Gastroesophageal sphincter (tissue), 4 donors: ENCODE results near the gene SHISAL2B. TPM values are rescaled to one million over a fixed set of nuclear protein-coding genes. Genes with fewer than 3 reads are reported as not detected.
"Not testable (repeated sequence)": the region's sequence is repeated elsewhere in the genome, so short reads cannot be mapped to it uniquely, and the experiment has no call there.

Experiments
- ATAC-seq: fragments of 150-250 bp; one replicate; pipeline ENCODE4 v1.9.1; 2016; ENCODE audit warnings: mild to moderate bottlenecking, moderate library complexity
- H3K27ac ChIP-seq, 4 donors: fragments of 200-600 bp; sonication (generic) in 3 of 4; 1 replicate in 3 of 4; 2 replicates in 1 of 4; pipeline ENCODE4 v1.5.1; 2016 to 2019
- H3K27me3 ChIP-seq: fragments of 200-600 bp; sonication (generic); one replicate; pipeline ENCODE4 v1.5.1; 2019
- H3K36me3 ChIP-seq, 2 donors: fragments of 200-600 bp; sonication (generic); one replicate each; pipeline ENCODE4 v1.5.1; 2019; ENCODE audit warnings: control low read depth in 1 of 2
- H3K4me1 ChIP-seq, 3 donors: fragments of 200-600 bp; sonication (generic); 1 replicate in 2 of 3; 2 replicates in 1 of 3; pipeline ENCODE4 v1.5.1; 2016 to 2019; ENCODE audit warnings: control low read depth in 2 of 3
- H3K4me3 ChIP-seq, 2 donors: fragments of 200-600 bp; sonication (generic); one replicate each; pipeline ENCODE4 v1.5.1; 2019; ENCODE audit warnings: mild to moderate bottlenecking in 1 of 2, moderate library complexity in 1 of 2
- H3K9me3 ChIP-seq, 3 donors: fragments of 200-600 bp; sonication (generic); one replicate each; pipeline ENCODE4 v1.5.1; 2017 to 2019; ENCODE audit warnings: control low read depth in 2 of 3
- CTCF ChIP-seq, 4 experiments: fragments of 200-600 bp in 2 of 4; fragments of 450-650 bp in 2 of 4; sonication (generic) in 1 of 4; IDR thresholded peaks; one replicate each; pipeline ENCODE4 v1.5.1; 2017 to 2019; ENCODE audit warnings: antibody characterized with exemption in 4 of 4, mild to moderate bottlenecking in 2 of 4, moderate library complexity in 2 of 4
- EP300 ChIP-seq: sonication (generic); formaldehyde crosslinking; IDR thresholded peaks from one replicate; pipeline ENCODE4 v1.6.1; 2017; ENCODE audit warnings: antibody characterized with exemption, mild to moderate bottlenecking
- POLR2A ChIP-seq, 2 donors: fragments of 450-650 bp; IDR thresholded peaks; one replicate each; pipeline ENCODE4 v1.6.1; 2017; ENCODE audit warnings: antibody characterized with exemption in 2 of 2, mild to moderate bottlenecking in 2 of 2, moderate library complexity in 1 of 2
- POLR2AphosphoS5 ChIP-seq: sonication (generic); formaldehyde crosslinking; IDR thresholded peaks from one replicate; pipeline ENCODE4 v1.6.1; 2017; ENCODE audit warnings: antibody characterized with exemption
- WGBS, 2 donors: methylation state at CpG; one replicate each; pipeline ENCODE4 v1.1.5; 2018; ENCODE audit warnings: low coverage in 1 of 2; 5-methylcytosine and 5-hydroxymethylcytosine counted together
- total RNA-seq, 4 donors: library from RNA; depleted of rRNA; stranded (reverse); fragments of >200 nt; gene quantifications; one replicate each; pipeline ENCODE4 v1.1.0, GENCODE V29; 2016

Gene SHISAL2B
- total RNA-seq, 4 donors from 2014 or later = not detected

- Histone ChIP-seq H3K4me1 (peaks cover 0 to 12% (median 11%) of the 10 kb centered on the region in 3 donors), H3K36me3 (no peaks in the 10 kb centered on the region), H3K9me3 (no peaks in the 10 kb centered on the region), H3K27me3 (peaks cover 52% of the 10 kb centered on the region), H3K27ac (no peak overlapping the region), H3K4me3 (peak overlapping the region in 1 of 2 donors; percentile 39)
- TF ChIP-seq CTCF (IDR thresholded peaks at IDR 0.05) = no peak
- TF ChIP-seq EP300 = no peak
- no peak for TF ChIP-seq POLR2A (IDR thresholded peaks at IDR 0.05)
- no peak for TF ChIP-seq POLR2AphosphoS5
- 0 to 11% methylated on average over 2 to 8 of the region's 9 CpGs for WGBS, 2 donors
- ATAC-seq = no peak
These were observed 243 bp upstream of the SHISAL2B start for GRCh38 chr5:64690104-64690416.

- Histone ChIP-seq H3K9me3 (peaks cover 0 to 4% (median 0%) of the 10 kb centered on the region in 3 donors), H3K36me3 (no peaks in the 10 kb centered on the region), H3K27me3 (peaks cover 52% of the 10 kb centered on the region), H3K27ac (no peak overlapping the region), H3K4me3 (no peak overlapping the region), H3K4me1 (peaks cover 0 to 12% (median 11%) of the 10 kb centered on the region in 3 donors)
- no peak for TF ChIP-seq CTCF (IDR thresholded peaks at IDR 0.05)
- no peak for TF ChIP-seq POLR2AphosphoS5
- TF ChIP-seq POLR2A (IDR thresholded peaks at IDR 0.05) = no peak
- no peak for TF ChIP-seq EP300
- WGBS, 2 donors = 33% methylated on average over 3 of the region's 3 CpGs; no CpG with 5 or more reads in 1 of the 2 donors
- no peak for ATAC-seq
These were observed 988 bp downstream of the SHISAL2B start for GRCh38 chr5:64691291-64691690.

GRCh38 chr5:64693636-64694035, 3.3 kb downstream of the SHISAL2B start:
- TF ChIP-seq EP300 (no peak), POLR2AphosphoS5 (no peak), POLR2A (IDR thresholded peaks at IDR 0.05) (no peak), CTCF (IDR thresholded peaks at IDR 0.05) (no peak)
- Histone ChIP-seq H3K36me3 (no peaks in the 10 kb centered on the region), H3K4me1 (peaks cover 0 to 12% (median 11%) of the 10 kb centered on the region in 3 donors), H3K27ac (no peak overlapping the region), H3K27me3 (peaks cover 40% of the 10 kb centered on the region), H3K4me3 (no peak overlapping the region), H3K9me3 (peaks cover 0 to 11% (median 0%) of the 10 kb centered on the region in 3 donors)
- no peak for ATAC-seq
- WGBS, 2 donors = 60 to 64% methylated on average over 1 to 2 of the region's 2 CpGs

- not testable (repeated sequence) for H3K4me1 ChIP-seq
These were observed 6.1 kb downstream of the SHISAL2B start for GRCh38 chr5:64696414-64696813.

GRCh38 chr5:64700765-64701164, 10.5 kb downstream of the SHISAL2B start:
- no peaks in the 10 kb centered on the region for H3K36me3 ChIP-seq
- no peak overlapping the region for H3K27ac ChIP-seq
- H3K4me1 ChIP-seq = peaks cover 0 to 11% (median 0%) of the 10 kb centered on the region in 3 donors
- 80 to 95% methylated on average over 1 to 3 of the region's 4 CpGs for WGBS, 2 donors
- H3K4me3 ChIP-seq = no peak overlapping the region
- ATAC-seq = no peak
- no peaks in the 10 kb centered on the region for H3K27me3 ChIP-seq
- peaks cover 0 to 11% (median 0%) of the 10 kb centered on the region in 3 donors for H3K9me3 ChIP-seq
- TF ChIP-seq EP300 (no peak), CTCF (IDR thresholded peaks at IDR 0.05) (no peak), POLR2AphosphoS5 (no peak), POLR2A (IDR thresholded peaks at IDR 0.05) (no peak)

More at GRCh38 chr5:64696414-64696813, 6.1 kb downstream of the SHISAL2B start:
- not testable (repeated sequence) for H3K27ac ChIP-seq, H3K36me3 ChIP-seq, ATAC-seq, H3K4me3 ChIP-seq
- Histone ChIP-seq H3K9me3 (peaks cover 0 to 11% (median 0%) of the 10 kb centered on the region in 3 donors), H3K27me3 (peaks cover 13% of the 10 kb centered on the region)
- 95% methylated on average over 6 to 7 of the region's 7 CpGs for WGBS, 2 donors

- H3K4me1 ChIP-seq = peaks cover 0 to 11% (median 0%) of the 10 kb centered on the region in 3 donors
- not testable (repeated sequence) for H3K9me3 ChIP-seq, H3K27me3 ChIP-seq, H3K27ac ChIP-seq, ATAC-seq, H3K36me3 ChIP-seq, H3K4me3 ChIP-seq
- WGBS, 2 donors = 31 to 33% methylated on average over 2 of the region's 2 CpGs
These were observed 15.8 kb downstream of the SHISAL2B start for GRCh38 chr5:64706074-64706473.
